HEK293 (cell line): Measurements from ENCODE around the gene P4HA1.

Source experiments
- CTCF ChIA-PET: fragments of 350-600 bp; formaldehyde crosslinking; extraction: SDS; loops from one replicate; lab custom pipeline; 2021; ENCODE audit warnings: antibody characterized with exemption; lab: Yijun Ruan, JAX
- POLR2A ChIA-PET: fragments of 300-600 bp; formaldehyde crosslinking; extraction: SDS; loops from one replicate; lab custom pipeline; 2020; ENCODE audit warnings: antibody characterized with exemption, inconsistent platforms; lab: Yijun Ruan, JAX
- H3K27ac ChIP-seq: fragments of 200-500 bp; sonication (Bioruptor generic); 2 replicates; pipeline ENCODE4 v1.5.1; 2014; ENCODE audit warnings: low read depth, low read length, control low read depth, inconsistent platforms; ENCODE audit errors: extremely low read depth
- H3K36me3 ChIP-seq, 2 experiments: fragments of 200-500 bp in 1 of 2; sonication (Bioruptor generic) in 1 of 2; 1 replicate in 1 of 2; 2 replicates in 1 of 2; pipeline ENCODE4 v1.5.1; 2014 to 2017; ENCODE audit warnings: inconsistent platforms in 2 of 2, low read length in 2 of 2; ENCODE audit not compliant: control insufficient read depth in 2 of 2, insufficient read depth in 1 of 2
- H3K4me1 ChIP-seq: fragments of 200-500 bp; sonication (Bioruptor generic); 2 replicates; pipeline ENCODE4 v1.5.1; 2014; ENCODE audit warnings: mild to moderate bottlenecking, low read length, inconsistent platforms; ENCODE audit not compliant: control insufficient read depth, insufficient read depth
- H3K4me3 ChIP-seq: 2 replicates; pipeline ENCODE4 v1.5.1; 2011; ENCODE audit warnings: low read depth, mild to moderate bottlenecking, control low read depth, low read length, moderate library complexity
- H3K9me3 ChIP-seq: fragments of 200-500 bp; sonication (Bioruptor generic); 2 replicates; pipeline ENCODE4 v1.5.1; 2014; ENCODE audit warnings: low read depth, low read length, inconsistent platforms; ENCODE audit not compliant: control insufficient read depth, insufficient read depth
- BCL11B ChIP-seq: fragments of 450-650 bp; formaldehyde crosslinking; IDR thresholded peaks from 2 replicates; pipeline ENCODE4 v1.5.1; 2016; ENCODE audit warnings: low read depth, missing biosample characterization, missing genetic modification characterization
- EGR2 ChIP-seq: fragments of 450-650 bp; formaldehyde crosslinking; IDR thresholded peaks from 2 replicates; pipeline ENCODE4 v1.5.1; 2016; ENCODE audit warnings: low read depth, missing biosample characterization, missing genetic modification characterization
- KLF16 ChIP-seq: fragments of 450-650 bp; formaldehyde crosslinking; IDR thresholded peaks from 2 replicates; pipeline ENCODE4 v1.5.1; 2017; ENCODE audit warnings: missing biosample characterization, missing genetic modification characterization
- MEIS1 ChIP-seq: sonication (generic); formaldehyde crosslinking; IDR thresholded peaks from 2 replicates; pipeline ENCODE4 v1.8.1; 2022; ENCODE audit warnings: missing genetic modification reagents, mild to moderate bottlenecking, borderline replicate concordance
- PRDM4 ChIP-seq: fragments of 450-650 bp; formaldehyde crosslinking; IDR thresholded peaks from 2 replicates; pipeline ENCODE4 v1.5.1; 2017; ENCODE audit warnings: missing biosample characterization, missing genetic modification characterization
- PRDM6 ChIP-seq: fragments of 450-650 bp; formaldehyde crosslinking; IDR thresholded peaks from 2 replicates; pipeline ENCODE4 v1.5.1; 2017; ENCODE audit warnings: missing biosample characterization, missing genetic modification characterization
- ZBTB48 ChIP-seq: fragments of 450-650 bp; formaldehyde crosslinking; IDR thresholded peaks from 2 replicates; pipeline ENCODE4 v1.5.1; 2016; ENCODE audit warnings: missing biosample characterization, missing genetic modification characterization
- ZBTB8A ChIP-seq: fragments of 450-650 bp; formaldehyde crosslinking; IDR thresholded peaks from 2 replicates; pipeline ENCODE4 v1.5.1; 2016; ENCODE audit warnings: missing biosample characterization, missing genetic modification characterization
- ZNF140 ChIP-seq: fragments of 450-650 bp; formaldehyde crosslinking; IDR thresholded peaks from 2 replicates; pipeline ENCODE4 v1.5.1; 2016; ENCODE audit warnings: missing biosample characterization, missing genetic modification characterization
- ZNF248 ChIP-seq: fragments of 450-650 bp; formaldehyde crosslinking; IDR thresholded peaks from 2 replicates; pipeline ENCODE4 v1.5.1; 2017; ENCODE audit warnings: missing biosample characterization, missing genetic modification characterization
- ZNF266 ChIP-seq: fragments of 450-650 bp; formaldehyde crosslinking; IDR thresholded peaks from 2 replicates; pipeline ENCODE4 v1.5.1; 2016; ENCODE audit warnings: missing biosample characterization, missing genetic modification characterization, low read depth
- ZNF302 ChIP-seq: fragments of 450-650 bp; formaldehyde crosslinking; IDR thresholded peaks from 2 replicates; pipeline ENCODE4 v1.5.1; 2016; ENCODE audit warnings: missing biosample characterization, missing genetic modification characterization, low read depth
- ZNF433 ChIP-seq: fragments of 450-650 bp; formaldehyde crosslinking; IDR thresholded peaks from 2 replicates; pipeline ENCODE4 v1.5.1; 2016; ENCODE audit warnings: missing biosample characterization, missing genetic modification characterization, low read depth
- ZNF548 ChIP-seq: fragments of 450-650 bp; formaldehyde crosslinking; IDR thresholded peaks from 2 replicates; pipeline ENCODE4 v1.5.1; 2016; ENCODE audit warnings: missing biosample characterization, missing genetic modification characterization
- ZNF549 ChIP-seq: fragments of 450-650 bp; IDR thresholded peaks from 2 replicates; pipeline ENCODE4 v1.5.1; 2018; ENCODE audit warnings: missing biosample characterization, missing genetic modification characterization, mild to moderate bottlenecking, inconsistent platforms, moderate library complexity
- ZNF555 ChIP-seq: fragments of 450-650 bp; formaldehyde crosslinking; conservative IDR thresholded peaks from 2 replicates; pipeline ENCODE4 v1.5.1; 2017; ENCODE audit warnings: missing biosample characterization, mild to moderate bottlenecking, missing genetic modification characterization, inconsistent platforms
- ZNF610 ChIP-seq: fragments of 450-650 bp; formaldehyde crosslinking; IDR thresholded peaks from 2 replicates; pipeline ENCODE4 v1.5.1; 2016; ENCODE audit warnings: missing biosample characterization, missing genetic modification characterization, borderline replicate concordance
- ZNF645 ChIP-seq: fragments of 450-650 bp; formaldehyde crosslinking; IDR thresholded peaks from 2 replicates; pipeline ENCODE4; 2016; ENCODE audit warnings: missing biosample characterization, missing genetic modification characterization
- ZNF747 ChIP-seq: fragments of 450-650 bp; formaldehyde crosslinking; IDR thresholded peaks from 2 replicates; pipeline ENCODE4 v1.5.1; 2016; ENCODE audit warnings: missing biosample characterization, missing genetic modification characterization

Gene P4HA1

GRCh38 chr10:73003822-73004221 is 92.8 kb downstream of the P4HA1 start:
- Histone ChIP-seq H3K36me3 (peaks cover 5 to 16% of the 10 kb centered on the region in 2 experiments; a peak in 2 of 3 replicates), H3K9me3 (no peaks in the 10 kb centered on the region), H3K4me3 (no peak overlapping the region), H3K4me1 (no peaks in the 10 kb centered on the region), H3K27ac (no peak overlapping the region)
- TF ChIP-seq ZNF140 (no peak), ZNF302 (tag by site-specific recombination) (no peak), ZNF645 (no peak)
- CTCF ChIA-PET: no interaction called here
- POLR2A ChIA-PET: no interaction called here

- H3K36me3 ChIP-seq: peaks cover 0 to 5% of the 10 kb centered on the region in 2 experiments; a peak in 1 of 3 replicates
- H3K9me3 ChIP-seq: no peaks in the 10 kb centered on the region
- H3K4me3 ChIP-seq: no peak overlapping the region
- ChIA-PET POLR2A (interaction anchor here (0.5 kb wide), 1 partner anchor 21 kb away, joined by 7 read pairs; no protein-coding TSS in a partner anchor), CTCF (no interaction called here)
- no peak overlapping the region for H3K27ac ChIP-seq
- TF ChIP-seq ZNF548 (tag by site-specific recombination) (no peak), ZNF555 (tag by site-specific recombination) (no peak), MEIS1 (no peak), ZNF248 (tag by site-specific recombination) (no peak), PRDM4 (tag by site-specific recombination) (no peak), ZNF549 (tag by site-specific recombination) (no peak), EGR2 (no peak), ZNF747 (tag by site-specific recombination) (no peak), BCL11B (no peak), ZBTB48 (tag by site-specific recombination) (no peak), ZNF266 (tag by site-specific recombination) (no peak), ZBTB8A (tag by site-specific recombination) (no peak), ZNF433 (tag by site-specific recombination) (no peak), PRDM6 (tag by site-specific recombination) (no peak), ZNF302 (tag by site-specific recombination) (no peak), KLF16 (tag by site-specific recombination) (no peak), ZNF610 (tag by site-specific recombination) (no peak)
- H3K4me1 ChIP-seq: no peaks in the 10 kb centered on the region
Measured at GRCh38 chr10:73000973-73001372, 95.7 kb downstream of the P4HA1 start.
